ENCODE data around the gene LSAMP. TPM values are rescaled to one million over a fixed set of nuclear protein-coding genes. Genes with fewer than 3 reads are reported as not detected.

The LSAMP gene
- total RNA-seq, 1 donor from 2014 or later = 16.4 TPM

DNA sequence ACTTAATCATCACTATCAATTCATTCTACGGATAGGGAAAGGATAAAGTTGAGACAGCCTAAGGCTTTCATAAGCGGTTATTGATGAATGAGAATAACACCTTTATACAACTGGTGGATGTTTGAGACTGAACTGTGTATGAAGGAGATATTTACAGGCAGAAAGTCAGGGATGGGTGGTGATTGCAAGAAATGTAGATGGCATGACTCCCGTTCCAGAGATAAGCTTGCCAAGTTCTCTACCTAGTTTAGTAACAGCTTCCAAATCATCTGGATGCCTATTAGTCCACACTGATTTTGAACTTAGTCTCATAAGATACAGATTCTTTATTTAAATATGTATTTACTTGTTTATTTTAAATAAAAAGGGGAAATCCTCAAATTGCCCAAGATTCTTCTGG is 463.2 kb downstream of the LSAMP start:
- no peak overlapping the region for H3K27ac ChIP-seq (ENCODE audit: low read depth, low read length)
- no peaks in the 10 kb centered on the region for H3K36me3 ChIP-seq (ENCODE audit: insufficient read depth, low read length)
- FAIRE-seq = no peak
- H3K4me1 ChIP-seq (ENCODE audit: insufficient read depth, low read length) = no peaks in the 10 kb centered on the region
- no peaks in the 10 kb centered on the region for H3K27me3 ChIP-seq (ENCODE audit: insufficient read depth, low read length)
- H2AFZ ChIP-seq (ENCODE audit: low read depth, low read length) = no peak overlapping the region
- Mint-ChIP-seq H3K27me3 (ENCODE audit: low read depth, unreplicated experiment) (no peaks in the 10 kb centered on the region), H3K27ac (ENCODE audit: unreplicated experiment) (no peak overlapping the region), H3K9me3 (ENCODE audit: unreplicated experiment) (no peaks in the 10 kb centered on the region), H3K36me3 (ENCODE audit: low read depth, unreplicated experiment) (no peaks in the 10 kb centered on the region), H3K4me1 (ENCODE audit: low read depth, unreplicated experiment) (peaks cover 6% of the 10 kb centered on the region), H3K4me3 (ENCODE audit: unreplicated experiment) (no peak overlapping the region)
- no peaks in the 10 kb centered on the region for H3K9me3 ChIP-seq (ENCODE audit: insufficient read depth, low read depth, low read length)
- TF ChIP-seq, protein P1, sequence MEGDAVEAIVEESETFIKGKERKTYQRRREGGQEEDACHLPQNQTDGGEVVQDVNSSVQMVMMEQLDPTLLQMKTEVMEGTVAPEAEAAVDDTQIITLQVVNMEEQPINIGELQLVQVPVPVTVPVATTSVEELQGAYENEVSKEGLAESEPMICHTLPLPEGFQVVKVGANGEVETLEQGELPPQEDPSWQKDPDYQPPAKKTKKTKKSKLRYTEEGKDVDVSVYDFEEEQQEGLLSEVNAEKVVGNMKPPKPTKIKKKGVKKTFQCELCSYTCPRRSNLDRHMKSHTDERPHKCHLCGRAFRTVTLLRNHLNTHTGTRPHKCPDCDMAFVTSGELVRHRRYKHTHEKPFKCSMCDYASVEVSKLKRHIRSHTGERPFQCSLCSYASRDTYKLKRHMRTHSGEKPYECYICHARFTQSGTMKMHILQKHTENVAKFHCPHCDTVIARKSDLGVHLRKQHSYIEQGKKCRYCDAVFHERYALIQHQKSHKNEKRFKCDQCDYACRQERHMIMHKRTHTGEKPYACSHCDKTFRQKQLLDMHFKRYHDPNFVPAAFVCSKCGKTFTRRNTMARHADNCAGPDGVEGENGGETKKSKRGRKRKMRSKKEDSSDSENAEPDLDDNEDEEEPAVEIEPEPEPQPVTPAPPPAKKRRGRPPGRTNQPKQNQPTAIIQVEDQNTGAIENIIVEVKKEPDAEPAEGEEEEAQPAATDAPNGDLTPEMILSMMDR (IDR thresholded peaks at IDR 0.05; ENCODE audit: insufficient read depth, low read depth, low read length) = no peak
- TF ChIP-seq EZH2 (IDR thresholded peaks at IDR 0.05; ENCODE audit: insufficient read depth, low read length) = no peak
- no peak overlapping the region for H3K9ac ChIP-seq (ENCODE audit: low read length)
- H3K4me3 ChIP-seq (ENCODE audit: insufficient read depth, low read depth, low read length) = no peak overlapping the region
- no peak overlapping the region for H3K4me2 ChIP-seq (ENCODE audit: low read length)
- no peak for DNase-seq (ENCODE audit: low read depth)
- H3K79me2 ChIP-seq (ENCODE audit: insufficient read depth, low read length) = no peaks in the 10 kb centered on the region
- H4K20me1 ChIP-seq (ENCODE audit: insufficient read depth, low read length) = no peaks in the 10 kb centered on the region

DNA sequence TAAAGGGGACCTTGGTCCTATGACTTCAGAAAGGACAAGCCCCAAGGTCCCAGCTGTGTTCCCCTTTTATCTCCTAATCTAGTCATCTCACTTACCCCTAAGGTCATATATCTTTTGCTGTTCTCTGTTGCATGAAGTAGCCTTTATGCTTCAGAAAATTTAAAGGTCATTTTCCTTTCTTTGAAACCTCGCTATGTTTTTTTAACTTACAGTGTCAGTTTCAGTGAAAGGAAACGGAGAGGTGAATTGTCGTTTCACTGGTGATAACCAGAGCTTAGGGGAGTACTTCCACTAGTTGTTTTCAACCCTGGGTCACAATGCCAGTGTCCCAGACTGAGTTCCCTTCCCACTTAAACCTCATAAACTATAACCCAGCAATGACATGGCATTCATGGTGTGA is 464.6 kb downstream of the LSAMP start:
- no peak overlapping the region for H2AFZ ChIP-seq (ENCODE audit: low read depth, low read length)

DNA sequence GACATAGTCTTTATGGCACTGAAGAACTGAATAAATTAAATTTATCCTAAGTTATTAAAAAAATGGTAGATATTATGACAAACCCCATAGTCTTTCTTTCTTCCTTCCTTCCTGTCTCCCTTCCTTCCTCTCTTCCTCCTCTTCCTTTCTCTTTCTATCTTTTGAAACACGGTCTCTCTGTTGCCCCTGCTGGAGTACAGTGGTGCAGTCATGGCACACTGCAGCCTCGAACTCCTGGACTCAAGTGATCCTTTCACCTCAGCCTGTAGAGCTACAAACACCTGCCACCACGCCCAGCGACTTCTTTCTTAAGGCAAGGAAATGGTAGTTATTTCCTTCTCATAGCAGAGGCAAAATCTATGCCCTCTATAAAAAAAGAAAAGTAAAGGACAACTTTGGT is 467.4 kb downstream of the LSAMP start:
- H3K9me3 Mint-ChIP-seq (ENCODE audit: unreplicated experiment) = no peaks in the 10 kb centered on the region
- Histone ChIP-seq H3K9ac (ENCODE audit: low read length) (no peak overlapping the region), H3K4me3 (ENCODE audit: insufficient read depth, low read depth, low read length) (no peak overlapping the region), H3K79me2 (ENCODE audit: insufficient read depth, low read length) (no peaks in the 10 kb centered on the region), H3K4me2 (ENCODE audit: low read length) (no peak overlapping the region), H3K9me3 (ENCODE audit: insufficient read depth, low read depth, low read length) (no peaks in the 10 kb centered on the region), H3K27me3 (ENCODE audit: insufficient read depth, low read length) (no peaks in the 10 kb centered on the region), H3K36me3 (ENCODE audit: insufficient read depth, low read length) (no peaks in the 10 kb centered on the region), H3K27ac (ENCODE audit: low read depth, low read length) (no peak overlapping the region), H4K20me1 (ENCODE audit: insufficient read depth, low read length) (no peaks in the 10 kb centered on the region), H3K4me1 (ENCODE audit: insufficient read depth, low read length) (peaks cover 12% of the 10 kb centered on the region), H2AFZ (ENCODE audit: low read depth, low read length) (no peak overlapping the region)
- H3K27me3 Mint-ChIP-seq (ENCODE audit: low read depth, unreplicated experiment) = no peaks in the 10 kb centered on the region
- no peak overlapping the region for H3K27ac Mint-ChIP-seq (ENCODE audit: unreplicated experiment)
- TF ChIP-seq EZH2 (IDR thresholded peaks at IDR 0.05; ENCODE audit: insufficient read depth, low read length) = no peak
- TF ChIP-seq, protein P1 (IDR thresholded peaks at IDR 0.05; ENCODE audit: insufficient read depth, low read depth, low read length) = no peak
- FAIRE-seq (no peak), DNase-seq (ENCODE audit: low read depth) (no peak)
- no peak overlapping the region for H3K4me3 Mint-ChIP-seq (ENCODE audit: unreplicated experiment)
- peaks cover 19% of the 10 kb centered on the region for H3K4me1 Mint-ChIP-seq (ENCODE audit: low read depth, unreplicated experiment)
- H3K36me3 Mint-ChIP-seq (ENCODE audit: low read depth, unreplicated experiment) = no peaks in the 10 kb centered on the region

More for the DNA sequence above, 464.6 kb downstream of the LSAMP start:
- FAIRE-seq = no peak
- Histone ChIP-seq H3K27me3 (ENCODE audit: insufficient read depth, low read length) (no peaks in the 10 kb centered on the region), H3K4me1 (ENCODE audit: insufficient read depth, low read length) (peaks cover 2% of the 10 kb centered on the region), H3K4me2 (ENCODE audit: low read length) (no peak overlapping the region), H3K27ac (ENCODE audit: low read depth, low read length) (no peak overlapping the region), H4K20me1 (ENCODE audit: insufficient read depth, low read length) (no peaks in the 10 kb centered on the region), H3K4me3 (ENCODE audit: insufficient read depth, low read depth, low read length) (no peak overlapping the region), H3K9me3 (ENCODE audit: insufficient read depth, low read depth, low read length) (no peaks in the 10 kb centered on the region), H3K36me3 (ENCODE audit: insufficient read depth, low read length) (no peaks in the 10 kb centered on the region), H3K79me2 (ENCODE audit: insufficient read depth, low read length) (no peaks in the 10 kb centered on the region), H3K9ac (ENCODE audit: low read length) (no peak overlapping the region)
- Mint-ChIP-seq H3K27me3 (ENCODE audit: low read depth, unreplicated experiment) (no peaks in the 10 kb centered on the region), H3K4me1 (ENCODE audit: low read depth, unreplicated experiment) (peaks cover 8% of the 10 kb centered on the region), H3K4me3 (ENCODE audit: unreplicated experiment) (no peak overlapping the region), H3K27ac (ENCODE audit: unreplicated experiment) (no peak overlapping the region), H3K36me3 (ENCODE audit: low read depth, unreplicated experiment) (no peaks in the 10 kb centered on the region), H3K9me3 (ENCODE audit: unreplicated experiment) (no peaks in the 10 kb centered on the region)
- TF ChIP-seq EZH2 (IDR thresholded peaks at IDR 0.05; ENCODE audit: insufficient read depth, low read length) = no peak
- TF ChIP-seq, protein P1 (IDR thresholded peaks at IDR 0.05; ENCODE audit: insufficient read depth, low read depth, low read length) = no peak
- no peak for DNase-seq (ENCODE audit: low read depth)

All from astrocyte (in vitro differentiated cells and primary cell).